ENCODE measurements around the gene ZNF524.
A peak's percentile ranks its signal among the peaks of the same experiment; 100 is the strongest.

ZNF524 gene

GRCh38 chr19:55620410-55621204 is 20.5 kb downstream of the ZNF524 start:
- DNase-seq (ENCODE audit: low read depth): no peak

DNA sequence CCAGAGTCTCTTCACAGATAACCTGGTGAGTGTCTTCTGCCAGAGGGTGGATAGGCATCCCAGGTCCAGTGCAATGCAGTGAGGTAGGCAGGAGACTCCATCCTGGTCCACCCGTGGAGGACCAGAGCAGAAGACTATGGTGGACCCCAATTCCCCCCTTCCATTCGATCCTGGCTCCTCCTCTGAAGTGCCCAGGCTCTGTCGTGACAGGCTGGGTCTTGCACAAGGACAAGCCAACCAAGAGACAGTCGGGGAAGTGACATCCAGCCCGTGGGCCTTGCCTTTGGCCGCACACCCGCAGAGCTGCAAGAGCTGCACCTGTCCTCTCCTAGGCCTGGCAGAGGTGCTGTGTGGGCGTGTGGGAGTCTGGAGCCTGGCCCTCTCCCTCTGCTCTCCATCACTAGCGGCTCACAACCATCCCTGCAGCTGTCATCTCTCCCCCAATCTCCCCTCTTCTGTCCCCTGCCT is 21.2 kb downstream of the ZNF524 start:
- DNase-seq (ENCODE audit: low read depth): no peak

- DNase-seq (ENCODE audit: low read depth): no peak
Observed at GRCh38 chr19:55621673-55622231, 21.7 kb downstream of the ZNF524 start.

DNA sequence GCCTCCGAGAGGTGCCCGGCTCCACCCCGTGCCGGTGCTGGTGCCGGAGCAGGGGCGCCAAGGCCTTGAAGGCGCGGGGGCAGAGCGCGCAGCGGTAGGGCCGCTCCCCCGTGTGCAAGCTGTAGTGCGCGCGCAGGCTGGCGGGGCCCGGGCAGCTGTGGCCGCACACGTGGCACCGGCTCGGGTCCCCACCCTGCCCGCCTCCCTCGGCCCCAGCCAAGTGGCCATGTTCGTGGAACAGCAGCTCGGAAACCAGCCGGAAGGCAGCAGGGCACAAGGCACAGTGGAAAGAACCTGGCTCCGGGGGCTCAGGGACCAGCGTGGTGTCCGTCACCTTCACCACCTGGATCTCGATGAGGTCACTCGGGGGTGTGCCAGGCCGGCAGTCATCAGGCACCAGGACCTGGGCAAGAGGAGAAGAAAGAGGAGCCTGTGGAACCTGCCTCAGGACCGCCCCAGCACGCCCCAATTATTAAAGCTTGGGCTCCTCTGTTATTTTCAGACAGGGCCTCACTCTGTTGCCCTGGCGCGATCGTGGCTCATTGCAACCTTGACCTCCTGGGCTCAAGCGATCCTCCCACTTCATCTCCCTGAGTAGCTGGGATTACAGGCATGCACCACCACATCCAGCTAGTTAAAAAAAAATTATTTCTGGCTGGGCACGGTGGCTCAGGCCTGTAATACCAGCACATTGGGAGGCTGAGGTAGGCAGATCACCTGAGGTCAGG is 22.3 kb downstream of the ZNF524 start:
- no peak for DNase-seq (ENCODE audit: low read depth)

DNA sequence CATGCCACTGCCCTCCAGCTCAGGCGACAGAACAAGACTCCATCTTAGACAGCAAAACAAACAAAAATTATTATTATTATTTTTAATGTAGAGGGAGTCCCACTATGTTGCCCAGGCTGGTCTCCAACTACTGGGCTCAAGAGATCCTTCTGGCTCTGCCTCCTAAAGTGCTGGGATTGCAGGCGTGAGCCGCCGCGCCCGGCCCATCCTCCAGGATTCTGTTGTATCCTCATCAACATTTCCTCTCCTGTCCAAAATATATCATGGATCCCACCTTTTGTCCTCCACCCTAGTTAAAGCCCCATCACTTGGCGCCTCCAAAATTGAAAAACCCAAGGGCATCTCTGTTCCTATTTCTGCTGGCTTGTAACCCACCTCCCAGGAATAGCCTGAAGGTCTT is 23.0 kb downstream of the ZNF524 start:
- DNase-seq (ENCODE audit: low read depth): no peak

GRCh38 chr19:55623561-55623960 is 23.5 kb downstream of the ZNF524 start:
- DNase-seq (ENCODE audit: low read depth): no peak

DNA sequence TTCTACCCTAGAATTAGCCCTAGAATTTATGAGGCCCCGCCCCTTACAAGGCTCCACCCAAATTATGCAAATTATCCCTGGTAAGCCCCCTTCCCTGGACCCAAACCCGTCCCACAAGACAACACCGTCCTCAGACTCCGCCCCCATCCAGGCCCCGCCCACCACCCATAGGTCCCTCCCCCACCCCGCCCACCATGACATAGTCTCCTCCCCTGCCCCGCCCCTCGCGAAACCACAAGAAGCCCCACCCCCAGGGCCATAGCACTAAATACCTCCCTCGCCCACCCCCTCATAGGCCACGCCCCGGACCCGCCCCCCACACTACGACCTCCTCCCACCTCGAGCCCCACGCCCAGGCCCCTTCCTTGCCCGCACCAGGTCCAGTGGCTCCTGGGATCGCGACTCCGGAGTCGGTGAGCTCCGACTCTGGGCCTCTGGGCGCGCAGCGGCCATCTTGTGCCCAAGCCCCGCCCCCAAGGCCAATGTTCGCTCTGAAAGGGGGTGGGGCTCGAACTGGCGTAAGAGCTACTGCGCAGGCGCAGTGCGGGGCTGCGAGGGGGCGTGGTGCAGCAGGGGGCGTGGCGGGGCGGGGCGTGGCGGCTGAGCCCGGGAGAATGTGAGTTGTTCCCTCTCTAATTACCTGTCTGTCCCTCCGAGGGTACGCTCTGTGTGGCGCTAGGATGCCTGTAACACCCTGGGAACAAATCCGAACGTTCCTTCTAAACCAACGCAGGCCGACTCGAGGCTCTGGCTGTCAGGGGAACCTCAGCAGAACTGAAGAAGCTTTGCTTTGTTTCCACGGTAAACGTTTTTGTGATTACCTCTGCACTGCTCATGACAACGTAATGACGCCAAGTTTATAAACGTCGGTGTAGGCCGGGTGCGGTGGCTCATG is 24.3 kb downstream of the ZNF524 start, which contains the start of gene ZNF784:
Gene ZNF784, minus strand, starts transcription at position 458 of the 895 bp plus-strand sequence. Its CDS starts 5 bp downstream, at position 453.
- DNase-seq (ENCODE audit: low read depth): peak; percentile 90

DNA sequence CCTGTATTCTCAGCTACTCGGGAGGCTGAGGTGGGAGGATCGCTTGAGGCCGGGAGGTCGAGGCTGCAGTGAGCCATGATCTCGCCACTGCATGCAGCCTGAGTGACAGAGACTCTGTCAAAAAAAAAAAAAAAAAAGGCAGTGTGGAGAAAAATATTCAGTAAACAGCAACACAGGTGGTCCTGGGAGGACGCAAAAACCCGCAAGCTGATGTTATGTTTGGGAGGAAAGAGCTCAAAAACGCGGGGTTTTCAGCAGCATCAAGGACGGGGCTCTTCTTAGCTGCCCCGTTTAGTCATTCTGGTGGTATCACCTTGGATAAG is 24.9 kb downstream of the ZNF524 start:
- no peak for DNase-seq (ENCODE audit: low read depth)

DNA sequence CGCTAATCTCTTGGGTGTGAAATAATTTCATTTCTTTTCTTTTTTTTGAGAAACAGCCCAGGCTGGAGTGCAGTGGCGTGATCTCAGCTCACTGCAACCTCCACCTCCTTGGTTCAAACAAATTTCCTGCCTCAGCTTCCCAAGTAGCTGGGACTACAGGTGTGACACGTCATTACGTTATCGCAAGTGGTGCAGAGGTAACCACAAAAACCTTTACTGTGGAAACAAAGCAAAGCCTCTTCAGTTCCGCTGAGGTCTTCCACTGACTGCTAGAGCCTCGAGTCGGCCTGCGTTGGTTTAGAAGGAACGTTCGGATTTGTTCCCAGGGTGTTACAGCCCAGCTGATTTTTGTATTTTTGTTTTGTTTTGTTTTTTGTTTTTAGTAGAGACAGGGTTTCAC is 26.3 kb downstream of the ZNF524 start:
- no peak for DNase-seq (ENCODE audit: low read depth)

DNA sequence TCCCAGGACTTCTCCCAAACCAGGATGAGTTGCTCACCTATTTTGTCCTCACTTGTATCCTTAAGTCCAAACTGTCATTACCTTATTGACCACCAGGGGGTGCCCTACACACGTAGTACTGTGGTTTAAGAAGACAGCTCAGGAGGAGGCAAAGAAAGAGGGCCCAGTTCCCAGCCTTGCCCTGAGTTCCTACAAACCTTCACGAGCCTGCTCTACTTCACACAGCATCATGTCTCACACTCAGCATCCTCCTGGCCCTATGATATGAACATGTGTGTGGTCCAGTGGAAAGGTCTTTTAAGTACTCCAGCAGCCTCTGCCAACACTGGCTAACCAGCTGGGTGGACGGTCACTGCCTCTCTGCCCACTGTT is 32.4 kb downstream of the ZNF524 start:
- DNase-seq (ENCODE audit: low read depth): no peak

DNA sequence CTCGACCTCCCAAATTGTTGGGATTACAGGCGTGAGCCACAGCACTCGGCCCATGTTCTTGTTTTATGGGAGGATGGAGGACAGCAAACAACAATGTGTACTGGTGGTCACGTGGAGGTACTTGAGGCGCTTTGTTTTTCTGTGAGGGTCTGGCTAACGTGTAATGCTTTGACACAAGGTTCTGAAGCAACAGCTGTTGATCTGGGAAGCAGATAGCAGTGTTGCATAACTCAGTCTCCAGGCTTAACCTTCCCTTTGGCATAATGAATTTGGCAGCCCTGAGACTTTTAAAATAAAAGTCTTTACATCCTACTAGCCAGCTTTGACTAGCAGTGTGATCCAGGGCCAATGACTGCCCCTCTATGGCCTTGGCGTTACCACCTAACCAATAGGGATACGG is 33.8 kb downstream of the ZNF524 start:
- DNase-seq (ENCODE audit: low read depth): no peak

DNA sequence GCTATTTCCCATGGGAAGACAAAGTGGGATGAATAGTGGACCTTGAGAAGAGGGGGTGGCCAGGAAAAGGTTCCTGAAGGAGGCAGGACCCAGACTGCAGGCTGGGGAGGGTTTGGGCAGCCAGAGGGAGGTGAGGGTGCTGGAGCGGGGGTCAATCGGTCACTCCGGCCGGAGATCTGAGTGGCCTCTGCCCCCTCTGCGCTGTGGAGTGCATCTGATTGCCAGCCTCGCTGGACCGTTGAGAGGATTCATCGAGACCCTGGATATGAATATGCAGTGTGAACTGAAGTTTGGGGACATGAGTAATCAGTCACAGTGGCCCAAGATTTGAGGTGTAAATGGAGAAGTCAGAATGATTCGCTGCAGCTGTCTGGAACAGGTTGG is 35.2 kb downstream of the ZNF524 start:
- no peak for DNase-seq (ENCODE audit: low read depth)

DNA sequence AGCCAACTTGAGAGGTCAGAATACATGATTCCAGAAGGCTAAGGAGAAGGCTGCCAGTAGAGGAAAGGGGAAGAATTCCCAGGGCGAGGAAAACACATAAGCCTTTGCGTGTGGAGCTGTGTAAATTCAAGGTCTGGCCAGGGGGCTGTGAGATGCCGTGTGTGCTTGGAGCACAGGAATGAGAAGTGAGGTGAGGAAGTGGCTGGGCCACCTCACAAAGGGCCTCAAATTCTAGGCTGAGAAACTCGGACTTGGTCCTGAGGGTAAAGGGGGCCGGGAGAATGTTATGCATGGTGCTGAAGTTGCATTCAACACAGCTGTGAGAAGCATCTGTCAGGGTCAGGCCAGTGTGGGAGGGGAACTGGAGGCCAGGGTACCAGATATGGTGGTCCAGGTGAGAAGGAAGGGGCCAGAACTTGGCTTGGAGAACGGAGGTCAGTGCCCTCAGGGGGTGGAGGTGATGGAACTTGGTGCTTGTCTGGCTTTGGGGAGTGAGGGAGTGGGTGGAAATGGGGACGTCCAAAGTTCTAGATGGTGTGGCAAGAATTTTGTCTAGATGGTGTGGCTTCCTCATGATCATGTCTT is 35.9 kb downstream of the ZNF524 start:
- DNase-seq (ENCODE audit: low read depth): no peak

- DNase-seq (ENCODE audit: low read depth): no peak
Observed at GRCh38 chr19:55636723-55637122, 36.6 kb downstream of the ZNF524 start.

- DNase-seq (ENCODE audit: low read depth): no peak
Observed at GRCh38 chr19:55637534-55637933, 37.4 kb downstream of the ZNF524 start.

DNA sequence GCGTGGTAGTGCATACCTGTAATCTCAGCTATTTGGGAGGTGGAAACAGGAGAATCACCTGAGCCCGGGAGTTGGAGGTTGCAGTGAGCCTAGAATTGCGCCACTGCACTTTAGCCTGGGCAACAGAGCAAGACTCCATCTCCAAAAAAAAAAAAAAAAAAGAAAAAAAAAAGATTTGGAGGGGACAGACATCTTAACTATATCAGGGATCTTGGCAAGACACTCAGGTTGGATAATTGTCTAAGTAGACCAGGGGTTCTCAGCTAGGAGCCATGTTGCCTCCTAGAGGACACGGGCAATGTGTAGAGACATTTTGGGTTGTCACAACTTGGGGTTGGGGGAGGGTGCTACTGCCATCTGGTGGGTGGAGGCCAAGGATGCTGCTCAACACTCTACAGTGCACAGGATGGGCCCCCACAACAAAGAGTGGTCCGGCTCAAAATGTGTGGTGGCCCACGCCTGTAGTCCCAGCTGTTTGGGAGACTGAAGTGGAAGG is 38.8 kb downstream of the ZNF524 start:
- DNase-seq (ENCODE audit: low read depth): no peak

GRCh38 chr19:55640043-55640576 is 40.0 kb downstream of the ZNF524 start:
- no peak for DNase-seq (ENCODE audit: low read depth)

- DNase-seq (ENCODE audit: low read depth): no peak
Observed at GRCh38 chr19:55640577-55641425, 40.7 kb downstream of the ZNF524 start, which contains the start of gene ZNF580. Gene ZNF580, plus strand, starts transcription at chr19:55641002. Its CDS starts 1,507 bp downstream, at chr19:55642509.

- DNase-seq (ENCODE audit: low read depth): no peak
Observed at GRCh38 chr19:55641426-55642152, 41.5 kb downstream of the ZNF524 start.
